ENCODE measurements around the gene CNIH2.

DNA sequence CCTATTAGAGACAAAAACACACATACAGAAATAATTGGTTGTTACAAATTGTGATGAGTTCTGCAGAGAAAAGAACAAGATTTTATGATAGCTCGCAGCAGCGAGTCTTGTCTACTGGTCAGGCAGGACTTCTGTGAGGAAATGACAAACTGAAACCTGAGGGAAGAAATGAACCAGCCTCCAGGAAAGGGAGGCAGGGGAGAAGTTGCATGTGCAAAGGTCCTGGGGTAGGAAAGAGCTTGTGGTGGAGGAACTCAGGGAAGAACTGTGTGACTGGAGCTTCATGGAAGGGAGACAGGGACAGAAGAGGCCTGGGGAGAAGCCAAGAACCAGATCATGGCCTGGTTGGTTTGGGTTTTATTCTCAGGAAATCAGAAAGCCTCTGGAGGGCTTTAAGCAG, 18.8 kb upstream of the CNIH2 start:
- TF ChIP-seq NFRKB (IDR thresholded peaks at IDR 0.05) (no peak), ZNF384 (IDR thresholded peaks at IDR 0.05) (no peak), TARDBP (IDR thresholded peaks at IDR 0.05) (no peak), BHLHE40 (IDR thresholded peaks at IDR 0.05; ENCODE audit: borderline replicate concordance) (no peak), FOXM1 (IDR thresholded peaks at IDR 0.05; ENCODE audit: borderline replicate concordance) (no peak), ELF4 (IDR thresholded peaks at IDR 0.05) (no peak), SUZ12 (IDR thresholded peaks at IDR 0.05) (no peak), SP1 (IDR thresholded peaks at IDR 0.05) (no peak), FOXA1 (IDR thresholded peaks at IDR 0.05) (no peak)
- TF ChIP-seq, protein P1, sequence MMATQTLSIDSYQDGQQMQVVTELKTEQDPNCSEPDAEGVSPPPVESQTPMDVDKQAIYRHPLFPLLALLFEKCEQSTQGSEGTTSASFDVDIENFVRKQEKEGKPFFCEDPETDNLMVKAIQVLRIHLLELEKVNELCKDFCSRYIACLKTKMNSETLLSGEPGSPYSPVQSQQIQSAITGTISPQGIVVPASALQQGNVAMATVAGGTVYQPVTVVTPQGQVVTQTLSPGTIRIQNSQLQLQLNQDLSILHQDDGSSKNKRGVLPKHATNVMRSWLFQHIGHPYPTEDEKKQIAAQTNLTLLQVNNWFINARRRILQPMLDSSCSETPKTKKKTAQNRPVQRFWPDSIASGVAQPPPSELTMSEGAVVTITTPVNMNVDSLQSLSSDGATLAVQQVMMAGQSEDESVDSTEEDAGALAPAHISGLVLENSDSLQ (IDR thresholded peaks at IDR 0.05): no peak

Data from HEK293T (cell line).